AG04450 (cell line): ENCODE data around the gene KCND2. TPM values are rescaled to one million over a fixed set of nuclear protein-coding genes. Genes with fewer than 3 reads are reported as not detected.

Experiments used
- CTCF ChIA-PET: fragments of 300-600, 350-600 bp; formaldehyde crosslinking; extraction: SDS; loops from one replicate; lab custom pipeline; 2022; ENCODE audit warnings: antibody characterized with exemption, inconsistent platforms; lab: Charles Lee
- POLR2A ChIA-PET: fragments of 350-600 bp; formaldehyde crosslinking; extraction: SDS; loops from one replicate; lab custom pipeline; 2021; ENCODE audit warnings: antibody characterized with exemption, inconsistent platforms; lab: Yijun Ruan, JAX
- DNase-seq: peaks from one replicate; pipeline ENCODE4 v3.0.0-alpha.2; 2011; ENCODE audit warnings: low read depth, low spot score
- H3K27ac ChIP-seq: one replicate; pipeline ENCODE4 v1.5.1; 2012; ENCODE audit warnings: low read depth, low read length, control low read depth
- H3K27me3 ChIP-seq: one replicate; pipeline ENCODE4 v1.6.0; 2012; ENCODE audit warnings: low read length; ENCODE audit not compliant: control insufficient read depth, insufficient read depth
- H3K4me3 ChIP-seq: 2 replicates; pipeline ENCODE4 v1.5.1; 2011; ENCODE audit warnings: mild to moderate bottlenecking, low read depth, low read length, control low read depth
- H3K9me3 ChIP-seq: 2 replicates; pipeline ENCODE4 v1.5.1; 2012; ENCODE audit warnings: low read length; ENCODE audit not compliant: control insufficient read depth, insufficient read depth
- CTCF ChIP-seq: IDR thresholded peaks from 2 replicates; pipeline ENCODE4 v1.5.1; 2011; ENCODE audit warnings: low read depth, low read length, control low read depth, inconsistent platforms
- polyA plus RNA-seq: library from polyadenylated mRNA; depleted of rRNA; stranded (reverse); fragments of >200 nt; gene quantifications from 2 replicates; pipeline ENCODE4 v1.2.3, GENCODE V29; 2011

The KCND2 gene
- polyA plus RNA-seq, 1 experiment = 0.12 TPM

- ChIA-PET POLR2A (no interaction called here), CTCF (no interaction called here)
- no peak overlapping the region for H3K27ac ChIP-seq
- no peak for TF ChIP-seq CTCF
- no peaks in the 10 kb centered on the region for H3K9me3 ChIP-seq
- no peak for DNase-seq
- no peaks in the 10 kb centered on the region for H3K27me3 ChIP-seq
- H3K4me3 ChIP-seq = no peak overlapping the region
Measured at GRCh38 chr7:120742372-120742771, 469.4 kb downstream of the KCND2 start.

- no peaks in the 10 kb centered on the region for H3K9me3 ChIP-seq
- DNase-seq = no peak
Measured at GRCh38 chr7:120743128-120743527, 470.2 kb downstream of the KCND2 start.

GRCh38 chr7:120760050-120760449 is 487.1 kb downstream of the KCND2 start:
- H3K4me3 ChIP-seq = no peak overlapping the region
- no peak for DNase-seq
- POLR2A ChIA-PET = no interaction called here
- peaks cover 4% of the 10 kb centered on the region for H3K27me3 ChIP-seq
- no peak for TF ChIP-seq CTCF
- H3K9me3 ChIP-seq = no peaks in the 10 kb centered on the region
- CTCF ChIA-PET = interaction anchor here (1.0 kb wide), 1 partner anchor 32 kb away, joined by 3 read pairs; no protein-coding TSS in a partner anchor
- no peak overlapping the region for H3K27ac ChIP-seq

More at GRCh38 chr7:120743128-120743527, 470.2 kb downstream of the KCND2 start:
- no peaks in the 10 kb centered on the region for H3K27me3 ChIP-seq
- CTCF ChIA-PET = no interaction called here
- no peak overlapping the region for H3K4me3 ChIP-seq
- no peak overlapping the region for H3K27ac ChIP-seq
- no peak for TF ChIP-seq CTCF
- POLR2A ChIA-PET = no interaction called here

GRCh38 chr7:120760851-120761250 is 487.9 kb downstream of the KCND2 start:
- peaks cover 5% of the 10 kb centered on the region for H3K27me3 ChIP-seq
- H3K4me3 ChIP-seq = no peak overlapping the region
- no peaks in the 10 kb centered on the region for H3K9me3 ChIP-seq
- DNase-seq = no peak
- ChIA-PET CTCF (no interaction called here), POLR2A (no interaction called here)
- TF ChIP-seq CTCF = no peak
- no peak overlapping the region for H3K27ac ChIP-seq

GRCh38 chr7:120770206-120770605 is 497.2 kb downstream of the KCND2 start:
- DNase-seq = no peak
- Histone ChIP-seq H3K4me3 (no peak overlapping the region), H3K27me3 (peaks cover 5% of the 10 kb centered on the region), H3K27ac (no peak overlapping the region), H3K9me3 (no peaks in the 10 kb centered on the region)
- CTCF ChIA-PET = no interaction called here
- TF ChIP-seq CTCF = no peak
- POLR2A ChIA-PET = no interaction called here
